Endothelial cell of umbilical vein (primary cell): Measurements from ENCODE around the gene DSCAML1.

Experiments
- EZH2 ChIP-seq: IDR thresholded peaks from 2 replicates; pipeline ENCODE4 v1.6.1; 2012; ENCODE audit warnings: borderline replicate concordance, low read depth, mild to moderate bottlenecking, moderate library complexity, low read length, inconsistent platforms; ENCODE audit not compliant: severe bottlenecking
- MYC ChIP-seq: IDR thresholded peaks from one replicate; pipeline ENCODE4 v1.6.1; 2011; ENCODE audit warnings: mild to moderate bottlenecking, low read depth, low read length
- POLR2A ChIP-seq: IDR thresholded peaks from 2 replicates; pipeline ENCODE4 v1.6.1; 2012; ENCODE audit warnings: low read depth, mild to moderate bottlenecking, control low read depth, low read length
- POLR2AphosphoS5 ChIP-seq: IDR thresholded peaks from 2 replicates; pipeline ENCODE4 v1.6.1; 2012; ENCODE audit warnings: low read depth, mild to moderate bottlenecking, control low read depth, low read length, moderate library complexity; ENCODE audit not compliant: insufficient read depth
- TF ChIP-seq, protein P1 (sequence below), 2 donors: IDR thresholded peaks; 1 replicate in 1 of 2; 2 replicates in 1 of 2; pipeline ENCODE4 v1.5.1; 2011; ENCODE audit warnings: low read length in 2 of 2, mild to moderate bottlenecking in 2 of 2, moderate library complexity in 2 of 2, control low read depth in 1 of 2, inconsistent platforms in 1 of 2, low read depth in 1 of 2; ENCODE audit not compliant: insufficient read depth in 1 of 2; ENCODE audit errors: extremely low read depth in 1 of 2
- TF ChIP-seq, protein P2 (sequence below): IDR thresholded peaks from 2 replicates; pipeline ENCODE4 v1.6.1; 2011; ENCODE audit not compliant: insufficient read depth, insufficient read length

DNA sequence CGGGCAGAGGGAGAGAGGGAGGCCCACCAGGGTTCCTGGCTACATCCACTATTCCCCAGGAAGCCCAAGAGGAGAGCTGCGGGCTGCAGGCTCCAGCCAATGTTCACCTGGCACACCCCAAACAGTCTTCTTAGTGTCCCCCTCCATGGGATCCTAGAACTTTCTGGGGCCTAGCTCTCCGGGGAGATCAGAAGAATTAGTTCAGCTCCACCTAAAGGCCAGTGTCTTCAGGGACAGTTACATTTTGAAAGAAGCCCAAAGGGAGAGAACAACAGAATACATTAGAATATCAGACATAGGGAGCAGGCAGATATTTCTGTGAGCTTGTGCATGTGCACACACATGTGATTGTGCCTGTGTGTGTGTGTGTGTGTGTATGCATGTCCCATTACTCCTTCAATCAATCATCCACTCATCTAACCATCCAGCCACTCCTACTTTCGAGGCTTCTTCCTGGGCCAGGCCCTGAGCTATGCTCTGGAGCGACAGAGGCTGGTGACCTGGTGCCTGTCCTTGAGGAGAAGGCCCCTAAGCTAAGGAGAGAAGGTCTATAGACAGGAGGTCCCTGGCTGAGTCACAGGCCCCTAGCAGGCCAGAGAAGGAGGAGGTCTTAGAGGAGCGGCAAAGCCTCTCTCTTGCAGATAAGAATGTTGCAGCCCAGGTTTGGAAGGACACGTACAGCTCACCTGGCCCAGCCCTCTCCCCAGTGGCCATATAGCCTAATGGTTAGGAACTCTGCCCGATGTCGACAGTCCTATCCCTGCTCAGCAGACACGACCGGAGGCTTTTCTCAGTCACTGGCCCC is 165.5 kb downstream of the DSCAML1 start:
- TF ChIP-seq, protein P1, sequence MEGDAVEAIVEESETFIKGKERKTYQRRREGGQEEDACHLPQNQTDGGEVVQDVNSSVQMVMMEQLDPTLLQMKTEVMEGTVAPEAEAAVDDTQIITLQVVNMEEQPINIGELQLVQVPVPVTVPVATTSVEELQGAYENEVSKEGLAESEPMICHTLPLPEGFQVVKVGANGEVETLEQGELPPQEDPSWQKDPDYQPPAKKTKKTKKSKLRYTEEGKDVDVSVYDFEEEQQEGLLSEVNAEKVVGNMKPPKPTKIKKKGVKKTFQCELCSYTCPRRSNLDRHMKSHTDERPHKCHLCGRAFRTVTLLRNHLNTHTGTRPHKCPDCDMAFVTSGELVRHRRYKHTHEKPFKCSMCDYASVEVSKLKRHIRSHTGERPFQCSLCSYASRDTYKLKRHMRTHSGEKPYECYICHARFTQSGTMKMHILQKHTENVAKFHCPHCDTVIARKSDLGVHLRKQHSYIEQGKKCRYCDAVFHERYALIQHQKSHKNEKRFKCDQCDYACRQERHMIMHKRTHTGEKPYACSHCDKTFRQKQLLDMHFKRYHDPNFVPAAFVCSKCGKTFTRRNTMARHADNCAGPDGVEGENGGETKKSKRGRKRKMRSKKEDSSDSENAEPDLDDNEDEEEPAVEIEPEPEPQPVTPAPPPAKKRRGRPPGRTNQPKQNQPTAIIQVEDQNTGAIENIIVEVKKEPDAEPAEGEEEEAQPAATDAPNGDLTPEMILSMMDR (IDR thresholded peaks at IDR 0.05; ENCODE audit: extremely low read depth in 1 of 2, insufficient read depth in 1 of 2, low read depth in 1 of 2, low read length in 2 of 2), result no peak
- TF ChIP-seq POLR2AphosphoS5 (no peak), EZH2 (no peak), MYC (no peak), POLR2A (no peak)
- TF ChIP-seq, protein P2, sequence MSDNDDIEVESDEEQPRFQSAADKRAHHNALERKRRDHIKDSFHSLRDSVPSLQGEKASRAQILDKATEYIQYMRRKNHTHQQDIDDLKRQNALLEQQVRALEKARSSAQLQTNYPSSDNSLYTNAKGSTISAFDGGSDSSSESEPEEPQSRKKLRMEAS, result no peak
